ENCODE measurements around the gene HNRNPCL1. TPM values are rescaled to one million over a fixed set of nuclear protein-coding genes. Genes with fewer than 3 reads are reported as not detected.
"Not testable (repeated sequence)": the region's sequence is repeated elsewhere in the genome, so short reads cannot be mapped to it uniquely, and the experiment has no call there.

Gene HNRNPCL1
- total RNA-seq: not detected

DNA sequence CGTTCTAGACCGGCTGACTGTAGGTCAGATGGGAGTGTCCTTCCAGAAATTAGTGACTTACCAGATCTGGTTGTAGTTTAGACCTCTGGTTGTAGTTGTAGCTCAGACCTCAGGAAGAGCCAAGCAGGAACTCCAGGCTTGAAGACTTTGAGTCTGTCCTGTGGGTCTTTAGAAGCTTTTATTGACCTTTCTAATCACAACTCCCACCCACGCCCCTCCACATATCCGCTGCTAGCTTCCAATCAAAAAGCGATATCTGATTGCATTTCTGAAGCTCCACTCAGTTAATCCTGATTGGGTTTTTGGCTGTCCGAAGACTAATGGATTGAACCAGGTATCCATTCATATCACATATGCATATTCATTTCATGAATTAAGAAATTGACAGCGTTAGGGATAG lies at the start of gene HNRNPCL1:
TSS of gene HNRNPCL1 (minus strand) at position 101 of the 400 bp plus-strand sequence. CDS start 431 bp downstream, outside the sequence.
- ATAC-seq: not testable (repeated sequence)

DNA sequence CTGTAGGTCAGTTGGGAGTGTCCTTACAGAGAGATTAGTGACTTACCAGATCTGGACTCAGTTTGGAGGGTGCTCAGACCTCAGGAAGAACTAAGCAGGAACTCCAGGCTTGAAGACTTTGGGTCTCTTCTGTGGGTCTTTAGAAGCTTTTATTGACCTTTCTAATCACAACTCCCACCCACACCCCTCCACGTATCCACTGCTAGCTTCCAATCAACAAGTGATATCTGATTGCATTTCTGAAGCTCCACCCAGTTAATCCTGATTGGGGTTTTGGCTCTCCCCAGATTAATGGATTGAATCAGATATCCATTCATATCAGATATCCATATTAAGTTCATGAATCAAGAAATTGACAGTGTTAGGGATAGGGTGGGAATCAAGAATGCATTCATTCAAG lies 49.6 kb upstream of the HNRNPCL1 start, which contains the start of gene PRAMEF10:
TSS of gene PRAMEF10 (minus strand) at position 101 of the 400 bp plus-strand sequence. CDS start 2,423 bp downstream, outside the sequence.
- ATAC-seq: not testable (repeated sequence)

DNA sequence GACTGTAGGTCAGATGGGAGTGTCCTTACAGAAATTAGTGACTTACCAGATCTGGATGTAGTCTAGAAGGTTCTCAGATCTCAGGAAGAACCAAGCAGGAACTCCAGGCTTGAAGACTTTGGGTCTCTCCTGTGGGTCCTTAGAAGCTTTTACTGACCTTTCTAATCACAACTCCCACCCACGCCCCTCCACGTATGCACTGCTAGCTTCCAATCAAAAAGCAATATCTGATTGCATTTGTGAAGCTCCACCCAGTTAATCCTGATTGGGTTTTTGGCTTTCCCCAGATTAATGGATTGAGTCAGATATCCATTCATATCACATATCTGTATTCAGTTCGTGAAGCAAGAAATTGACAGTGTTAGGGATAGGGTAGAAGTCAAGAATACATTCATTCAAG lies 37.6 kb upstream of the HNRNPCL1 start, which contains the start of gene PRAMEF4:
TSS of gene PRAMEF4 (minus strand) at position 101 of the 400 bp plus-strand sequence. CDS start 2,807 bp downstream, outside the sequence.
- ATAC-seq: not testable (repeated sequence)

DNA sequence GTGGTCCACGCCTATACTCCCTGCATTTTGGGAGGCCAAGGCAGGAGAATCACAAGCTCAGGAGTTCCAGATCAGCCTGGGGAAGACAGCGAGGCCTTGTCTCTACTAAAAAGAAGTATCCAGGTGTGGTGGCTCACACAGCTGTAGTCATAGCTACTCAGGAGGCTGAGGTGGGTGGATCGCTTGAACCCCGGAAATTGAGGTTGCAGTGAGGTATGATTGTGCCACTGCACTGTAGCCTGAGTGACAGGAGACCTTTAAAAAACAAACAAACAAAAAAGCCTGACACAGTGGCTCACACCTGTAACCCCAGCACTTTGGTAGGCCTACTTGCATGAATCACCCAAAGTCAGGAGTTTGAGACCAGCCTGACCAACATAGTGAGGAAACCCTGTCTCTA lies 29.9 kb upstream of the HNRNPCL1 start:
- not testable (repeated sequence) for ATAC-seq

DNA sequence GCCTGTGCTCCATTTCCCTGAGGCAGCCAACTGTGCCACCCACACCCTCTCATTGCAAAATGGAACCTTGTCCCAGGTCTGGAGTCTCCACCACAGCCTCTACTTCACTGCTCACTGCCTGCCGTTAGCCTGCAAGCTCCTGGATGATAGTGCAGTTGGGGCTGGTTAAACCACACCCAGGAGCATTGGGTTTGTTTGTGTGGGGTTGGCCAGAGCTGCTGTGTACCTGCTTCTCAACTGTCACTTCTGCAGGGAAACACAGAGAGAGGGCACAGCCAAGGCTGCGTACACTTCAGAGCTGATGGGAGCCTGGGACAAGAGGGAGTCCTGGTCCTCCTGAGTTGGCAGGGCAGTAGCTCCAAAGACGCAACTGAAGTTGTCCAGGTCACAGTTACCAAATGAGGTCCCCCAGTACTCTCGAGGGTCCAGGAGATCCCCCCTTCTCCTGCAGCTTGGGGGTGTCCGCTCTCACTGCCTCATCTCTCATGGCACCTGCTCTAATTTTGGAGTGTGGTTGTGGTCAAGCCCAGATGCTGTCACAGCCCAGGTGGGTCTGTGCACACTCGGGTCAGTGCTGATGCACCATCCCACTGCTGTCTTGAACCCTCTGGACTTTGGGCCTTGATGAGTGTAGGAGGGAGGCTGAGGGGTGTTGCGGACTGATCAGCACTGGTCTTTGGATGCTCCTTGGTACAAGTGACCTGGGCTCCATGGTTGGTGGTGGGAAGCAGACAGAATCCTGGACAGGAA lies 14.8 kb upstream of the HNRNPCL1 start:
- not testable (repeated sequence) for ATAC-seq

DNA sequence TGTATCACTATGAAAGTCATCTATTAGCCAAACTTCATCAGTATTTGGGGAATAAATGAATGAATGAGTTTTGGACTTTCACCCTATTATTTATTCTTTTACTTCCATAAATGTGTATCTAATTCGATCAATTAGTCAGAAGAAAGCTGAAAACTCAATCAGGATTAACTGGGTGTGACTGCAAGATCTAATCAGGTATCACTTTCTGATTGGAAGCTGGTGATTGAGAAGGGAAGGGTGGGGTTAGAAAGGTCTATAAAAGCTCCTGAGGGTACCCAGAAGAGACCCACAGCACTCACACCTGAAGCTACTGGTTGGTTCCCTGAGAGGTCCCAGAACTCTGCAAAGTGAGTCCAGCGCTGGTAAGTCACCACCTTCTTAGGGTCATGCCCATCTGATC lies 8.3 kb upstream of the HNRNPCL1 start, which contains the start of gene PRAMEF2:
TSS of gene PRAMEF2 (plus strand) at position 301 of the 400 bp plus-strand sequence. CDS start 1,924 bp downstream, outside the sequence.
- not testable (repeated sequence) for ATAC-seq

DNA sequence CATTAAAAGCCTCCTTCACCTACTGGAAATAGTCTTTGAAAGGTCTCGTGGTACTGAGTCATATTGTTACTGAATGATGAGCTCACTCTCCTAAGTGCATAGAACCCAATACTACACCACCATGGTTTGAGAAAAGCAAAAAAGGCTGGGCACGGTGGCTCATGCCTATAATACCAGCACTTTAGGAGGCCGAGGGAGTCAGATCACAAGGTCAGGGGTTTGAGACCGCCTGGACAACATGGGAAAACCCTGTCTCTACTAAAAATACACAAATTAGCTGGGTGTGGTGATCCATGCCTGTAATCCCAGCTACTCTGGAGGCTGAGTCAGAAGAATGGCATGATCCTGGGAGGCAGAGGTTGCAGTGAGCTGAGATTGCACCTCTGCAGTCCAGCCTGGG lies 3.3 kb upstream of the HNRNPCL1 start:
- no peak for ATAC-seq

DNA sequence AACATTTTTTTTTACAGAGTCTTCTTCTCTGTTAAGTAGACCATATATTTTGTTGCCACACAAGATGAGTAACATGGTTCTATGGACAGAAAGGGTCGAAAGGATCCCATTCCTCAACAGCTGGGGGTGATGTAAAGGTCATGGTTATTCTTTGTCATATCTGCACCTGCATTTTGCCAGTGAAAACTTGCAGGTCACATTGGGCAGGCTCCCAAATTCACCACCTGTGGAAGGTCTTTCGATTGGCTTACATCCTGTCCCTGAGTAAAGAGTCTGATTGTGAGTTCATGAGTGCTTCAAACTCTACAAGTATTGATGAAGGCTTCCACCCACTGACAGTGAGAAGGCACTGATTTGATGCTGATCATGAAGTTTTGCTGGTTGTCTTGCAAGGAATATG lies 15.3 kb downstream of the HNRNPCL1 start:
- ATAC-seq: not testable (repeated sequence)

DNA sequence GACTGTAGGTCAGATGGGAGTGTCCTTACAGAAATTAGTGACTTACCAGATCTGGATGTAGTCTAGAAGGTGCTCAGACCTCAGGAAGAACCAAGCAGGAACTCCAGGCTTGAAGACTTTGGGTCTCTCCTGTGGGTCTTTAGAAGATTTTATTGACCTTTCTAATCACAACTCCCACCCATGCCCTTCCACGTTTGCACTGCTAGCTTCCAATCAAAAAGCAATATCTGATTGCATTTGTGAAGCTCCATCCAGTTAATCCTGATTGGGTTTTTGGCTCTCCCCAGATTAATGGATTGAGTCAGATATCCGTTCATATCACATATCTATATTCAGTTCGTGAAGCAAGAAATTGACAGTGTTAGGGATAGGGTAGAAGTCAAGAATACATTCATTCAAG lies 17.2 kb downstream of the HNRNPCL1 start, which contains the start of gene PRAMEF11:
TSS of gene PRAMEF11 (minus strand) at position 101 of the 400 bp plus-strand sequence. CDS start 2,621 bp downstream, outside the sequence.
- ATAC-seq: not testable (repeated sequence)

DNA sequence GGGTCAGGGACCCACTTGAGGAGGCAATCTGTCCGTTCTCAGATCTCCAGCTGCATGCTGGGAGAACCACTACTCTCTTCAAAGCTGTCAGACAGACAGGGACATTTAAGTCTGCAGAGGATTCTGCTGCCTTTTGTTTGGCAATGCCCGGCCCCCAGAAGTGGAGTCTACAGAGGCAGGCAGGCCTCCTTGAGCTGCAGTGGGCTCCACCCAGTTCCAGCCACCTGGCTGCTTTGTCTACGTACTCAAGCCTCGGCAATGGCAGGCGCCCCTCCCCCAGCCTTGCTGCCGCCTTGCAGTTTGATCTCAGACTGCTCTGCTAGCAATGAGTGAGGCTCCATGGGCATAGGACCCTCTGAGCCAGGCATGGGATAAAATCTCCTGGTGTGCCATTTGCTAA lies 29.5 kb downstream of the HNRNPCL1 start:
- not testable (repeated sequence) for ATAC-seq

DNA sequence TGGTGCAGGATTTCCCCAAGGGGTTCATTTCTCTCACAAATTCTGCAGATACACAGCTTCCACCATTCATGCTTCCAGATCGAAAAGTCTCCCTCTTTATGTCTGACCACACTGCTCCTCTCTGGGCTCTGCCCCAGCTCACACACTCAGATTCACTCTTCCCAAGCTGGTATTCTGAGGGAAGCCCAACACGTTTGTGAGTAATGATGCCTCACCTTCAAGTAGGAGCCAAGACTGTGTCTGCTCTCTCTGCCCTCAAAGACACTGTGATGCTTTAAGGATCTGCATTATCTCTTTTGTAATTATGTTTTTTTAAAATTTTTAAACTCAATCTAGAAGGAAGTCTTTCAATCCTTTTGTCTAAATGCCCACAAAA lies 37.1 kb downstream of the HNRNPCL1 start:
- no peak for ATAC-seq

DNA sequence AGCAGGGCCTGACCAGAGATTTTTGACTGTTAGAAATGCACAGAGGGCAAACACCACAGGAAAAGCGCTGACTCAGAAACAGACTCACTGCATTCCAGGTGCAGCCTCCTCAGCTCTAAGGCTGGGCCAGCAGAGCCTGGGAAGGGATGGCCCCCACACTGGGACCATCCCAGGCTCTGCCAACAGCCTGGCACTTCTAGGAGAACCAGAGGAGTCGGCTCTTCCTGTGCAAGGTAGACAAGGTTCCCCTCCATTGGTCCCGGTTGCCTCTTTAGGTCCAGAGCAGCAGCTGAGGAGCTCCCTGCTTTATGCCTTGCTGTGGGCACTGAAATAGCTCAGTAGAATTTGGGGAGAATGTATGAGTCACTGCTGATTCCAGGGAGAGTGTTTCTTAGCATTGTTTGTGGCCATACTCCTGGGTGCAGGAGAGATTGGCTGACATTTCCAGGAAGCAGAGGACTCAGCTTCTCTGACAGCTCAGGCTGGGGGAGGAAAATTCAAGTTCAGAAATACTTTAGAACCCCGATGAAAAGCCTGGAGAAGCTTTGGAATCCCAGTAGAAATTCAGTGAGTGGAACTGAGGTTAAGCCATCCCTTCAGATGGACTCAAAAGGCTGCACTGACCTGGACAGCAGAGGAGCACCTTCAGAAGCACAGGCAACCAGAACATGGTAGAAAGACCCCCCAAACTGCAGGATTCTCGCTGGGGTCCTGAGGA lies 37.7 kb downstream of the HNRNPCL1 start:
- ATAC-seq: no peak

DNA sequence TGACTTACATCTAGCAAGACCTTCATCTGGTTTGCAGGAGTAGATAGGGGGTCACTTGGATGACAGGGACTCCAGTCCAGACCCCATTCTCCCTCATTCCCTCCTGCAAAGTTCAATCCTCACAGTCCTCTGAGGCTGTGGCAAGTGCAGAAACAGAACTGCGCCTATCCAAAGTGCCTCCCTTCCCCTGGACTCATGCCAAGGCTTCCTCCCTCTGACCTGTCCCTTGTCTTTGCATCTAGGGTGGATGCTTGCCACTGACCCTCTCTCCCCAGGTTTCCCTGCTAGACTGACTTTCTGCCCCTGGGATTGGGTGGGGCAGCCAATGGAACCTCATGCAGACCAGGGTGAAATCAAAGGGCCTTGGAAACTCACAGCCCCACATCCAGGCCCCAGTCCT lies 38.6 kb downstream of the HNRNPCL1 start:
- no peak for ATAC-seq

DNA sequence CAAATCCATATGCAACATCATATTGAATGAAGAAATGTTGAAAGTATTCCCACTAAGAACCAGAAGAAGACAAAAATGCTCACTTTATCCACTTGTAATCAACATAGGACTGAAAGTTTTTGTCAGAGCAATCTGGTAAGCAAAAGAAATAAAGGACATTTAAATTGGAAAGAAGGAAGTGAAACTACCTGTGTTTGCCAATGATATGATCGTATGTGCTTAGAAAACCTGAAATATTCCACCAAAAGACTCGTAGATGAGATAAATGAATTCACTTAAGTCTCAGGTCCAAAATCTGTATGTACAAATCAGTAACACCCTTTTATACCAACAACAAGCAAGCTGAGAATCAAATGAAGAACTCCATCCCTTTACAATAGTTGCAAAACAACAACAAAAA lies 48.8 kb downstream of the HNRNPCL1 start:
- no peak for ATAC-seq

DNA sequence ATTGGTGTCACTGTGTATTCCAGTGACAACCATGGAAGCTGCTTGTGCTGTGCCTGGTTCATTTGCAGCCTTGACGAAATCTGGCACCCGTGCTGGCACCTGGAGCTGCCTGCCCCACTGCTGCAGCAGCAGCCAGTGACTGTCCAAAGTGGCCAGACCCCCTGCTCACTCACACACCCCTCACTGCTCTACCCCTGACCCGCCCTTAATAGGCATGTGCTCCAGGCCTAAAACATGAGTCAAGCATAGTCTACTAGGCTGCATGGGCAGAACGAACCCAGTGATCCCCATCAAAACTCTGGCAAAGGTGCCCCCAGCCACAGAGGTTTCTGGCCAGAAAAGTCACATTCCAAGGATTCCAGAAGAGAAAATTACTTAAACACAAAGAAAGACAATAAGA lies 49.6 kb downstream of the HNRNPCL1 start:
- no peak for ATAC-seq

Other genes starting within 250 kb of the HNRNPCL1 start
- 116 TPM for gene DHRS3, start 230.5 kb downstream of the HNRNPCL1 start, total RNA-seq
- gene AADACL4, start 204.6 kb downstream of the HNRNPCL1 start, total RNA-seq: not detected
- gene AADACL3, start 132.6 kb downstream of the HNRNPCL1 start, total RNA-seq: not detected
- not detected for gene CFAP107, start 102.5 kb downstream of the HNRNPCL1 start, total RNA-seq
- gene PRAMEF12, start 75.0 kb downstream of the HNRNPCL1 start, total RNA-seq: not detected
- gene PRAMEF1, start 57.3 kb downstream of the HNRNPCL1 start, total RNA-seq: not detected
- not detected for gene PRAMEF11, start 17.3 kb downstream of the HNRNPCL1 start, total RNA-seq
- gene PRAMEF2, start 8.4 kb upstream of the HNRNPCL1 start, total RNA-seq: not detected
- not detected for gene PRAMEF4, start 37.5 kb upstream of the HNRNPCL1 start, total RNA-seq
- gene PRAMEF10, start 49.5 kb upstream of the HNRNPCL1 start, total RNA-seq: not detected
- not detected for gene PRAMEF7, start 67.9 kb upstream of the HNRNPCL1 start, total RNA-seq
- not detected for gene PRAMEF6, start 98.9 kb upstream of the HNRNPCL1 start, total RNA-seq
- gene PRAMEF27, start 207.9 kb upstream of the HNRNPCL1 start, total RNA-seq: not detected
- gene HNRNPCL3, start 212.0 kb upstream of the HNRNPCL1 start, total RNA-seq: not detected
- not detected for gene PRAMEF25, start 222.1 kb upstream of the HNRNPCL1 start, total RNA-seq